HG03520 (cell line): ENCODE results near the gene SIPA1L3.
"Not testable (repeated sequence)": the region's sequence is repeated elsewhere in the genome, so short reads cannot be mapped to it uniquely, and the experiment has no call there.

Experiments
- ATAC-seq: cut with Tn5 transposase; IDR thresholded peaks from one replicate; pipeline ENCODE4 v1.9.1; 2021; ENCODE audit warnings: mild to moderate bottlenecking, moderate library complexity; ENCODE audit not compliant: unreplicated experiment

Gene SIPA1L3

DNA sequence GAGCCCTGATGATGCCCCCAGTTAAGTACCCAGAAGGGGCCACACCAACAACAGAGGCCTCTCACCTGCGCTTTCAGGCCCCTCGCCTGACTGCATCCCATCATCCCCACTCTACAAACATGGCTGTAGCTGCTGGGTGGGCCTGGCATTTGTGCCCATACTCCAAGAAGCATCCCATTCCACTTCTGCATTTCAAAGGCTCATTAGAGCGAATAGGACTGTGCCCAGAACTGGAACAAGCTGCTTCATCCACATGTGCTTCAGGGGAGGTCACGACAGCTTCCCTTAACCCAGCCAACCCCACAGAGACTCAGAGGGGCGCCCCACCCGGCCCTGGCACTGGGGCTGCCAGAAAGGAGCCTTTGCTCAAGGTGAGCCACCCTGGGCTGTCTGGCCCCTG lies 156.9 kb downstream of the SIPA1L3 start:
- no peak for ATAC-seq

DNA sequence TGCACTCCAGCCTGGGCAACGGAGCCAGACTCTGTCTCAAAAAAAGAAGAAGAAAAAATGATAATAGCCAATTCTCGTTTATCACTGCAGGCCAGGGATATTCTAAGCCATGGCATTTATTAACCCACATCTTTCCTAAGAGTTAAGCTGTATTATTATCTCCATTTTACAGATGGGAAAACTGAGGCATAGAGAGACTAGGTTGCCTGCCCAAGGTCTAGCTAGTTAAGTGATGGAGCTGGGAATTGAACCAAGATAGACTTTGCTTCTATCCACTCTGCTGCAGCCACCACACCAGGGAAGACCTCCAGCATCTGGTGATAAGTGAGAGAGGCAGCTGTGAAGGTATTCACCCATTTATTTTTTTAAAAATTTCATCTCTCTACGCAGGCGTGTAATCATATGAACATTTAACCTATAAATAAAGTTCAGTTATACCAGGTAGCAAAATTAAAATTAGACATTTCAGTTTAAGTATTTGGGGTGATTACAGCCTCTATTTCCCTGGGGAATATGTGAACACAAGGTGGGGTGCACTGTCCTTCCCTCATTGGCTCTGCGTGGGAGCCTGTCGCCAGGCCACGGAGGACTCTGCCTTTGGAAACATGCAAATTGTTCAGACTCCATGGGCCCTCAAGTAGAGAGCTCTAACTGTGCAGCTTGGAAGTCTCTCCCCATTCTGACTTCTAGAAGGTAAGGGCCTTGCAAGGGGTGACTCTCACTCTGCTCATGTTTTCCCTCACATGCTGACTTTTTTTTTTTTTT lies 157.8 kb downstream of the SIPA1L3 start:
- no peak for ATAC-seq

DNA sequence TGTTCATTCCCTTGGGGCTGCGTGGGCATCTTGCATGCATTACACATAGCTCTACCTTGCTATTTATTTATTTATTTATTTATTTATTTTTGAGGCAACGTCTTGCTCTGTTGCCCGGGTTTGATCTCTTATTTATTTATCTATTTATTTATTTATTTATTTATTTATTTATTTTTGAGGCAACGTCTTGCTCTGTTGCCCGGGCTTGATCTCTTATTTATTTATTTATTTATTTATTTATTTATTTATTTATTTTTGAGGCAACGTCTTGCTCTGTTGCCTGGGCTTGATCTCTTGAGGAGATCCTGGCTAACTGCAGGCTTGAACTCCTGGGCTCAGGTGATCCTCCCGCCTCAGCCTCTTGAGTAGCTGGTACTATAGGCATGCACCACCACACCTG lies 158.8 kb downstream of the SIPA1L3 start:
- not testable (repeated sequence) for ATAC-seq

DNA sequence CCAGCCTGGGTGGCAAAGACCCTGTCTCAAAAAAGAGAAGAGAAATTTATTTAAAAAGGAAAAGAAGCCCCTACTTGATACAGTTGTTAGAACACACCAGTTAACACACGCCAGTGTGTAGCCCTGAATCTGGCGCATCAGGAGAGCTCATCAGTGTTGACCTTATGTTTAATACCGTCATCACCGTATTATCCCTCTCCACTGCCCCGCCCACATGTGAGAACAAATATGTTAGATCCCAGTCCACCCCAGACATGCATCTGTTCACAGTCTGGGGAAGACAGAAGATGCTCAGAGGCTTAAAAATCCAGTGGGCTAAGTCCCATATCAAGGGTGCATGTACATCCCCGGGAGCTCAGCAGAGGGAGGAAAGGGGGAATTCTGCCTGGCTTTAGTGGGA lies 161.8 kb downstream of the SIPA1L3 start:
- ATAC-seq, result no peak

DNA sequence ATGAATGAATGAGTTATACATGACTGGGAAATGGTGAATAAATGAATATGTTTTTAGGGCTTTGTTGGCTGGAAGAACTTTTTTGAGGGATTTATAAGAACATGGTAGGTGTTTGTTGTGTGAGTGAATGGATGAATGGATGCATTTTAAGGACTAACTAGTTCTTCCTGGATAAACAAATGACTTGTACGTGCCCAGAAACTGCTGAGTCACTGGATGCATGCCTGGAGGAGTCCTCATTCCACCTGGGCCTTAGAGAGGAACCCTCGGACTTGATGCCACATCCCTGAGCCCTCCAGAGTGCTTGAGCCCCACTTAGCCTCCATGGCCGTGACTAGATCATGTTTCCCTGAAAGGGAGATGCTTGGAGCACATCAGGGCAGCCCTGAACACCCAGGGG lies 163.6 kb downstream of the SIPA1L3 start:
- no peak for ATAC-seq

DNA sequence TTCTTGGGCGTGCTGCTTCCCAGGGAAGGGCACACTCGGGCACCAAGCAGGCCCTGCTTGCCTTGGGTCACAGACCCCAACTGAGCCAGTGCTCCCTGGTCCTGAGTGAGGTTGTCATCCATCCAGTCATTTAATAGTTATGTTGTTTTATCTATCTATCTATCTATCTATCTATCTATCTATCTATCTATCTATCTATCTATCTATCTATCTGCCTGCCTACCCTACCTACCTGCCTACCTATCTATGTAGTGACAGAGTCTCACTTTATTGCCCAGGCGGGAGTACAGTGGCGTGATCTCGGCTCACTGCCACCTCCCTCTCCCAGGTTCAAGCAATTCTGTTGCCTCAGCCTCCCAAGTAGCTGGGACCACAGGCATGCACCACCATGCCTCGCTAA lies 164.0 kb downstream of the SIPA1L3 start:
- ATAC-seq, result not testable (repeated sequence)

DNA sequence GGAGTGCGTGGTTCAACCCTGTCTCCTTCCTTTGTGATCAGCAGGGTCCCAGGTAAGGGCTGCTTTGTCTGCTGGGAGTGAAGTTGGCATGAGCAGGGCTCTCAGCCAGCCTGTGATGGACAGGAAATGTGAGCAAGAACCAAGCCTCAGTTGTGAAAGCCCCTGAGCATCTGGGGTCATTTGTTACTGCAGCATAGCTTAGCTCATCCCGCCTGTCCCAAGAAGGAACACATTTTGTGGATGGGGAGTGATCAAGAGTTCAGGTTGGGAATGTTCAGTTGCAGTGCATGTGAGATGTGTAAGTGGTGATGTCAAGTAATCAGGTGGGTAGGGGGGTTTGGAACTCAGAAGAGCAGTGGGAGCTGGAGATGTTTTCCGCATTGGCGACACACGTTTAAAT lies 164.6 kb downstream of the SIPA1L3 start:
- ATAC-seq, result no peak

DNA sequence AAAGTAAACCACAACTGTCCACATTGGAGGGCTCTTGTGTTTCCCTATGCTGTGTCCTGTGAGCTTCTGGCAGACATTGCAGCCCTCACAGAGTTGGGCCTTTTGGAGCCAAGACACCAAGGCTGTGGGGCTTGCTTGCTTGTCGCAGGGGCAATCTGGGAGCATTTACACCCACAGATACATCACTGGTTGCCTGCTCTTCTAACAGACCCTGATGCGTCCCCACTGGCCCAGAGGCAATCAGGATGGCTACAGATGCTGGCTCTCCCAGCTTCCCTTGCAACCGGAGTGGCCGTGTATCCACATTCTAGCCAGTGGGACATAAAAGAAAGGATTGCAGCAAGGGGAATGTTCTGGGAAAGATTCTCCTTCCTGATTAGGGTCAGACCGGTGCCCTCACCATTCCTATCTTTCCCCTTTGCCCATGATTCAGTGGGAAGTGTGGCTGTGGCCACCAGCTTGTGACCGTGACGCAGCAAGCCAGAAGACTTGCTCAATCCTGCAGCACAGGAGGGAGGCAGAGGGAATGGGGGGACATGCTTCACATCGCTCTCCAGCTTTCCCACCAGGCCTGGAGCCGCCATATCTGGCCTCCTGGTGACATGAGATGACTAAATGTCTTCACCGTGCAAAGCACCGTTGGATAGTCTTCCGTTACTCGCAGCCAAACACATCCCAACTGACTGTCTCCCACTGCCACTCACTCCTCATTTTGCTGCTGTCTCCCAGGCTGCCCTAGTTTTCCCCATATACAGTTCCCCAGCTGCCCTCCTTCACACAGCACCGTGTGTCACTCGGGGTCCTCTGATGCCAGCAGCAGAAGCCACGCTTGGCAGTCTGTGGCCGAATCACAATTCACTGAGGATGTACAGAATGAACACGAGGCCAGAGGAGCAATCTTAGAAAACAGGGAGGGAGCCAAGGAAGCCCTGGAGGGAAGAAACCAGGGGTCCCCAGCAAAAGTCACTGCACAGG lies 166.1 kb downstream of the SIPA1L3 start:
- ATAC-seq, result no peak

DNA sequence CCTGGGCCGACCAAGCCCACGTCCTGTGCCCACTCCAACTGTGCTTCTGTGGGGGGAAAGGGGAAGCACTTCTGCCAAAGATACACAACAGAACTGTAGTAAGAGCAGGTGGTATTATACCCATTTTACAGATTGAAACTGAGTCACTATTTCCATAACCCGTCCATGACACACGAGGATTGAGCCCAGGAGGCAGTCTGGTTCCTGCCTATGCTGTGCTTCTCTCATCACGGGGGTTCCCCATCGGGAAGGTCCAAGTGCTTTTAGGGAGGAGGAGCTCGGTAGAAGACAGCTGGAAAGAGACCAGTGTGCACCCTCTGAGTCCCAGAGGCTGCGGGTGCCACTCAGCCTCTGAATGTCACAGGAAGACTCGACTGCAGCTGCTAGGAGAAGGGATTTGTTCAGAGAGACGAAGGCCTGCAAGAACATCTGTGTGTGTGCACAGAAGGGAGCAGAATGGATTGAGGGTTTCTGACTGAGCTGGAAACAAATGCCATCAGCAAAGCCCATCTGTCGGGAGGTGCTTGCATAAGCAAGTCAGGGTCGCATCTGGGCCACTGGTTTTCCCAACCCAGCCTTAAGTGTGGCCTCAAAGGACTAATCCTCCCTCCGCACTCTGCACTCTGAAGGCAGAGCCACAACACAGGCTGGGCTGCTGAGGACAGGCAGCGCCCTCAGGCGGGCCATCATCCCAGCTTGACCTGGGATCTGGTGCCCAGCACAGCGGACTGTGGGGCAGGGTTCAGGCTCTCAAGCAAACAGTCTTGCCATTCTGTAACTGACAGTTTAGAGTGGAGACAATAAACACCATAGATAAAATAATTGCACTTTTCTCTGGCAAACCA lies 167.1 kb downstream of the SIPA1L3 start:
- no peak for ATAC-seq

DNA sequence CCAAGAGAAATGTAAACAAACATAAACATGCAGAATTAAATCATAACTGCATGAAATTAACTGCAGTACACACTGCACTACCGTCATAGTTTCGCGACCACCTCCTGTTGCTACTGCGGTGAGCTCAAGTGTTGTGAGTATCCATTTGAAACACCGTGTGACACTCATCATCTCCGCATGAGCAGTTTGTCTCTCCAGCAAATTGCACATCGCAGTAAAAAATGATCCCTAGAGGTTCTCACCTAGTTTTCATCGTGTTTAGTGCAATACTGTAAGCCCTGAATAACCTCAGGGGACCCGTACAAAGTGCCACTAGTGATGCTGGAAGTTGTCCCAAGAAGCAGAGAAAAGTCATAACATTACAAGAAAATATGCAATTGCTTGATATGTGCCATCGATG lies 169.3 kb downstream of the SIPA1L3 start:
- ATAC-seq, result no peak

DNA sequence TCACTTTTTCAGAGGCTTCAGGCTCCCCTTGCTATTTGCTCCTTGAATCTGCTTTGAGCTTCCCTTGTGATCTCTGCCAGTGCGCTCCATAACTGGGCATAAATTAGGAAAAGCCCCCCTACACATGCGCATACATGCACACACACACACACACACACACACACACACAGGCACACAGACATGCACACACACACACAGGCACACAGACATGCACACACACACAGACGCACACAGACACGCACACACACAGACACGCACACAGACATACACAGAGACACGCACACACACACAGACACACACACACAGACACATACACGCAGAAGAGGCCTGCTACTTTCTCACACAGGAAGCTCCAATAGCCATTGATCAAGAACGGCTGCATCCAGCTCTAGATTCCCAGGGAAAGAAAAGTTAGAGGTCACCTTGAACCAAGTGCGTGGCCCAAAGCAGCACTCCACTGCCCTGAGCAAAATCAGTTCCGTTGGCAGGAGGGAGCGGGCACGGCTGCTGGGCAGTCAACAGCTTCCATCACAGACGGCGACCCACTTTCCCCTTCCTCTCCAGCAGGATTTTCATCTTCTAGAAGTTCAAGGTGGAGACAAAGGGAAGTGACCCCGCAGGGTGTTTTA lies 171.4 kb downstream of the SIPA1L3 start:
- no peak for ATAC-seq

DNA sequence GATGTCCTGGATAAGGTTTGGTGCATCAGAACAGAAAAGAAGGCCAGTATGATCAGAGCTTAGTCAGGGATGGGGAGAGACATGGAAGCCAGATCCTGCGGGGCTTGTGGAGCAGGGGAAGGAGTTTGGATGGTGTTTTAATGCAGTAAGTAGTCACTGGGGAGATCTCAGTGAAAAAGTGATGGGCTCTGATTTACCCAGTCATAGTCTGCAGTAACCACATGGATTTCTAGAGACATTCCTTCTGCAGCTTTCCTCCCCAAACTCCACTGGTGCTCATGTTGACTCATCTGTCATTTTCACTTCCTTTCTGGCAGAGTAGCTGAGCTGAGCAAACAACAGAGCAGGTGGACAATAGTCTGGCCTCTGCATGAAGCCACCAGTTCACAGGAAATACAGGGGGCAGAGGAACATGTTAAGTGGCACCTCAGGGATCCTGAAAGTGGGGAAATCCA lies 172.9 kb downstream of the SIPA1L3 start:
- no peak for ATAC-seq

DNA sequence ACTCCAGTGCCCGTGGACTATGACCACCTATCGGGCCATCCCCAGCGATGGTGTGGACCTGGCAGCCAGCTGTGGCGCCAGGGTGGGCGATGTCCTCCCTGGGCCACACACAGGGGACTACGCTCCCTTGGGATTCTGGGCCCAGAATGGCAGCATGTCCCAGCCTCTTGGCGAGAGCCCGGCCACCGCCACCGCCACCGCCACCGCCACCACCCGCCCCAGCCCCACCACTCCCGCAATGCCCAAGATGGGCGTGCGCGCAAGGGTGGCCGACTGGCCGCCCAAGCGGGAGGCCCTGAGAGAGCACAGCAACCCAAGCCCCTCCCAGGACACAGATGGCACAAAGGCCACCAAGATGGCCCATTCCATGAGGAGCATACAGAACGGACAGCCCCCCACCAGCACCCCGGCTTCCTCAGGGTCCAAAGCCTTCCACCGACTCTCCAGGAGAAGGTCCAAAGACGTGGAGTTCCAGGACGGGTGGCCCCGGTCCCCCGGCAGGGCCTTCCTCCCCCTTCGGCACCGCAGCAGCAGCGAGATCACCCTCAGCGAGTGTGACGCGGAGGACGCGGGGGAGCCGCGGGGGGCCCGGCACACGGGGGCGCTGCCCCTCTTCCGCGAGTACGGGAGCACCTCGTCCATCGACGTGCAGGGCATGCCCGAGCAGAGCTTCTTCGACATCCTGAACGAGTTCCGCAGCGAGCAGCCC lies 174.7 kb downstream of the SIPA1L3 start:
- ATAC-seq, result no peak

DNA sequence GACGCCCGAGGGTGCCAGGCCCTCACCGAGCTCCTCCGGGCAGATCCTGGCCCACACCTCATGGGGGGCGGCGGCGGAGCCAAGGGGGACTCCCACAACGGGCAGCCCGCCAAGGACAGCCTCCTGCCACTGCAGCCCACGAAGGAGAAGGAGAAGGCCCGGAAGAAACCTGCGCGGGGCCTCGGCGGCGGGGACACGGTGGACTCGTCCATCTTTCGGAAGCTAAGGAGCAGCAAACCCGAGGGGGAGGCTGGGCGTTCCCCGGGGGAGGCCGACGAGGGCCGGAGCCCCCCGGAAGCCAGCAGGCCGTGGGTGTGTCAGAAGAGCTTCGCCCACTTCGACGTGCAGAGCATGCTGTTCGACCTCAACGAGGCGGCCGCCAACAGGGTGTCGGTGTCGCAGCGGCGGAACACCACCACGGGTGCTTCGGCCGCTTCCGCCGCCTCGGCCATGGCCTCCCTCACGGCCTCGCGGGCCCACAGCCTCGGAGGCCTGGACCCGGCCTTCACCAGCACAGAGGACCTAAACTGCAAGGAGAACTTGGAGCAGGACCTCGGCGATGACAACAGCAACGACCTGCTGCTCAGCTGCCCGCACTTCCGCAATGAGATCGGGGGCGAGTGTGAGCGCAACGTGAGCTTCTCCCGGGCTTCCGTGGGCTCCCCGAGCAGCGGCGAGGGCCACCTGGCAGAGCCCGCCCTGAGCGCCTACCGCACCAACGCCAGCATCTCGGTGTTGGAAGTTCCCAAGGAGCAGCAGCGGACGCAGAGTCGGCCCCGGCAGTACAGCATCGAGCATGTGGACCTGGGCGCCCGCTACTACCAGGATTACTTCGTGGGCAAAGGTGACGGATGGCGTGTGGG lies 175.5 kb downstream of the SIPA1L3 start:
- no peak for ATAC-seq

DNA sequence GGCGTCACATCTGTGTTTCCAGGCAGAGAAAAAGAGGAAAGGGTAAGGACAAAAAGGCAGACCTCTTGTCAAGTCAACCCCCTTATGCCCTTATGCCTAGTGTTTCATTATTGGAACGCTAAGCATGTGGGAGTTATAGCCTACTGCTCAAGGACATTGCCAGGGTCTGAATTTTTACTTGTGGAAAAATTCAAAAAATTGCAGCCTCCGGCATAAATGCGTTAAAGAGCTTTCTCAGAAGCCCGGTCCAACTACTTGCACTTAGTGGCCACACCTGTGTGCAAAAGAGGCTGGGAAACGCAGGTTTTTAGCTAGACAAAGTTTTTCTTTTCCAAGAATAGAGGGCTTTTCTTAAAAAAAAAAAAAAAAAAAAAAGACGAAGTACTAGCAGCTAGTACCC lies 177.2 kb downstream of the SIPA1L3 start:
- ATAC-seq, result no peak

DNA sequence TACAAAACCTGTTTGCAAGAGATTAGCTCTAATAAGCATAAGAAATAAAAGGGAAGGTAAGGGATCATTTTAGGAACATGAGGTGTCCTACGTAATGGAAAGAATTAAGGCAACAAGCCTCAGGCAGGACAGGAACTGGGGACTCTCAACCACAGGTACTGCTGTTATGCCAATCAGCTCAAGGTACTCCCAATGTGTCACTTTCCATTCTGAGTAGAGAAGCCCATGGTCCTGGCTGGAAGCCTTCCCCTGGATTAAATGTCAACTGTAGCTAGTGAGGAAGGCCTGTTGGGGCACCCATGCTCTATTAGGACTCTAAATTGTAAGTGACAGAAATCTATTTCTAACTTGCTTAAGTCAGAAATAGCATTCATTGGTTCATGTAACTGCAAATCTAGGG lies 182.4 kb downstream of the SIPA1L3 start:
- no peak for ATAC-seq

DNA sequence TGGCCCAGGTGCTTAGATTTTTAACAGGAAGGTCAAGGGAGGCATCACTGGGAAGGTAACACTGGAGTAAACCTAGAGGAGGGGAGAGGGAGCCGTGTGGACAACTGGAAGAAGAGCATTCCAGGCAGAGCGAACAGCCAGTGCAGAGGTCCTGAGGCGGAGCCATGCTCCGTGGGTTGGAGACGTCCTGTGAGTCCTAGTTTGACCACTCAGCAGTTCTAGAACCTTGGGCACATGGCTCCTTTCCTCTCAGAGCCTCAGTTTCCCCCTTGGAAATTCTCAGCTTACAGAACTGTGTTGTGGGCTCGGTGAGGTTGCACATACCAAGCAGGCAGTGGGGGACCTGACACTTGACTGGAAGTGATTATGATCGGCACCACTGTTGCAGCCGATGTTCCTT lies 186.1 kb downstream of the SIPA1L3 start:
- ATAC-seq, result no peak

DNA sequence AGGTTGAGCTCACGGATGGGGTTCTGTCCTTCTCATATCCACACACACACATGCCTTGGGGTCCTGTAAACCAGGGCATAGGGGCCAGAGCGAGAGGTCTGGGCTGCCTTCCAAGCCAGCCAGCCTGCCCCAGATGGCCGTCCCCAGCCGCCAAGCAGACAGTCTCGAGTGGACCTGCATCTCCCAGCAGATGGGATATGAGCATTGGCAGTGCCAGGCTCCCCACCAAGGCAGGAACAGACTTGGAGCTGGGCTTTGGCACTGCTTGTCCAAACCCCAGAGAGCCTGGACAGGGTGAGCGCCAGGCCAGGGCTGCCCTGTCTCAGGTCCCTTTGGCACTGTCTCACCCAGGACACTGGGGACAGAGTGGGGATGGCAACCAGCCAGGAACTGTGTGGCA lies 186.6 kb downstream of the SIPA1L3 start:
- no peak for ATAC-seq
